Left lung (tissue), 10 donors: ENCODE data around the gene RNF13. TPM values are rescaled to one million over a fixed set of nuclear protein-coding genes. Genes with fewer than 3 reads are reported as not detected.

Experiments used
- ATAC-seq: fragments of 200-7000 bp; cut with Tn5 transposase; one replicate; pipeline ENCODE4 v1.9.1; 2020; ENCODE audit warnings: moderate library complexity
- DNase-seq, 4 donors: peaks; one replicate each; pipeline ENCODE4 v3.0.0-alpha.2; 2013 to 2020
- H3K27ac ChIP-seq, 2 donors: fragments of 200-600 bp; sonication (generic) in 1 of 2; one replicate each; pipeline versions ENCODE4 v1.5.0 to v1.8.0; 2020 to 2021
- H3K27me3 ChIP-seq, 2 donors: fragments of 200-600 bp; sonication (generic) in 1 of 2; one replicate each; pipeline versions ENCODE4 v1.5.0 to v1.8.0; 2020 to 2021
- H3K36me3 ChIP-seq, 2 donors: fragments of 200-600 bp; sonication (generic) in 1 of 2; one replicate each; pipeline versions ENCODE4 v1.5.0 to v1.8.0; 2020 to 2021
- H3K4me1 ChIP-seq, 2 donors: fragments of 200-600 bp; one replicate each; pipeline ENCODE4 v1.8.0; 2021
- H3K4me3 ChIP-seq, 2 donors: fragments of 200-600 bp; sonication (generic) in 1 of 2; one replicate each; pipeline versions ENCODE4 v1.5.0 to v1.8.0; 2020 to 2021; ENCODE audit warnings: mild to moderate bottlenecking in 1 of 2
- H3K9me3 ChIP-seq, 2 donors: fragments of 200-600 bp; sonication (generic) in 1 of 2; one replicate each; pipeline versions ENCODE4 v1.5.0 to v1.8.0; 2020 to 2021
- CTCF ChIP-seq, 2 donors: fragments of 200-600 bp; sonication (generic) in 1 of 2; IDR thresholded peaks; one replicate each; pipeline versions ENCODE4 v1.5.0 to v1.8.0; 2021; ENCODE audit warnings: antibody characterized with exemption in 2 of 2
- intact Hi-C, 2 donors: fragments of 100-400 bp; cut with DNase I; formaldehyde crosslinking; loops; one replicate each; pipeline versions ENCODE4 v1.11.2 to v1.14.2; 2022
- polyA plus RNA-seq, 6 donors: library from polyadenylated mRNA; unstranded; fragments of 120-200 nt; gene quantifications; one replicate each; pipeline ENCODE4 v1.2.1, GENCODE V29; 2013; ENCODE audit not compliant: insufficient read length in 6 of 6
- total RNA-seq, 2 donors: library from RNA; stranded (reverse); fragmentation: NEBNext Ultra II Directional; extraction: Animal tissue kit (Norgen Biotek cat#: 25700); gene quantifications; one replicate each; pipeline ENCODE4 v1.2.1, GENCODE V29; 2021
- donor health status: DM: no; HTN: yes; CAD: no.
- donor health status: DM: no; HTN: no; CAD: no.

The RNF13 gene
- total and polyA plus RNA-seq, 8 donors: 64.9 to 126 (median 73.6) TPM

DNA sequence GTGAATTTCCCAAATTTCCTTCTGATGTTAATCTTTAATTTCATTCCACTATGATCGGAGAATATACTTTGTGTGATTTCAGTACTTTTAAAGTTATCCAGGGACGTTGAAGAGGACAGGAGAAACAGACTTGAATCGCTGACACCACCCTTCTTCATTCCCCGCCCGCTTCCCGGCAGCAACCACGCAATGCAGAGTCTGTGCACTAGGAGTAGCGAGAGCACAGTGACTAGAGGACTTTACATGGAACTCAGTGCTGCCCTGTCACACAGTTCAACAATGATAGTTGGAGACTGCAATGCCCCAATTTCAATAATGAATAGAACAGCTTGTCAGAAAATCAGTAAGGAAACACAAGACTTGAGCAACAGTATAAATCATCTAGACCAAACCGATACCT, 73.9 kb downstream of the RNF13 start:
- no peaks in the 10 kb centered on the region for H3K9me3 ChIP-seq
- H3K4me1 ChIP-seq: no peaks in the 10 kb centered on the region
- ATAC-seq (no peak), DNase-seq (peak in 1 of 4 donors; percentile 32)
- TF ChIP-seq CTCF (IDR thresholded peaks at IDR 0.05): no peak
- H3K4me3 ChIP-seq: no peak overlapping the region
- H3K27me3 ChIP-seq: no peaks in the 10 kb centered on the region
- peaks cover 0 to 16% of the 10 kb centered on the region in 2 donors for H3K36me3 ChIP-seq
- H3K27ac ChIP-seq: no peak overlapping the region
- intact Hi-C loops: no loop called here

DNA sequence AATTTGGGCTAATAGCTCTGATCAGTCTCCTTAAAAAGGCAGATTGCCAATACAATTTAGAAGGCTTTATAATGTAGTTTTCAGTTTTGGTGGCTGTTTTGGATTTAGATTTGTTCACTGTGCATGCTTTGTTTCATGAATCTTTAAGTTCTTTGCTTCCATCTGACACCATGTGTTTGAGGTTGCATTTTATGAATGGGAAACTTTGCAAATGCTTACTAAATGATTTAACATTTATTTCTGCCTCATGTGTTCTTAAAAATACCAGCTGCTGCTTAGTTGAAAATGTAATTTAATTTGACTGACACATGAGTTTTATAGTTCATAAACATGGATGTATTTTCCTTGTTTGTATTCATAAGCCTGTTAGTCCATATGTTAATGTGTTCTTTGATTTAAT, 78.6 kb downstream of the RNF13 start:
- no peaks in the 10 kb centered on the region for H3K9me3 ChIP-seq
- intact Hi-C loops: no loop called here
- no peak overlapping the region for H3K4me3 ChIP-seq
- no peak for TF ChIP-seq CTCF (IDR thresholded peaks at IDR 0.05)
- ATAC-seq: no peak
- H3K27me3 ChIP-seq: no peaks in the 10 kb centered on the region
- no peaks in the 10 kb centered on the region for H3K4me1 ChIP-seq
- DNase-seq: no peak
- peaks cover 0 to 20% of the 10 kb centered on the region in 2 donors for H3K36me3 ChIP-seq
- no peak overlapping the region for H3K27ac ChIP-seq

GRCh38 chr3:149892371-149892770, 79.4 kb downstream of the RNF13 start:
- peaks cover 0 to 17% of the 10 kb centered on the region in 2 donors for H3K36me3 ChIP-seq
- no peak overlapping the region for H3K4me3 ChIP-seq
- DNase-seq (peak in 1 of 4 donors; percentile 45), ATAC-seq (no peak)
- no peaks in the 10 kb centered on the region for H3K9me3 ChIP-seq
- no peak overlapping the region for H3K27ac ChIP-seq
- no peaks in the 10 kb centered on the region for H3K27me3 ChIP-seq
- intact Hi-C loops: no loop called here
- no peaks in the 10 kb centered on the region for H3K4me1 ChIP-seq
- no peak for TF ChIP-seq CTCF (IDR thresholded peaks at IDR 0.05)

- Histone ChIP-seq H3K27ac (no peak overlapping the region), H3K9me3 (no peaks in the 10 kb centered on the region), H3K4me1 (no peaks in the 10 kb centered on the region), H3K4me3 (no peak overlapping the region), H3K36me3 (peaks cover 0 to 14% of the 10 kb centered on the region in 2 donors), H3K27me3 (no peaks in the 10 kb centered on the region)
- ATAC-seq (no peak), DNase-seq (no peak)
- no peak for TF ChIP-seq CTCF (IDR thresholded peaks at IDR 0.05)
- intact Hi-C loops: no loop called here
These were observed 81.2 kb downstream of the RNF13 start for GRCh38 chr3:149894205-149894604.

GRCh38 chr3:149895339-149895738, 82.3 kb downstream of the RNF13 start:
- intact Hi-C loops: no loop called here
- no peaks in the 10 kb centered on the region for H3K4me1 ChIP-seq
- TF ChIP-seq CTCF (IDR thresholded peaks at IDR 0.05): no peak

More at GRCh38 chr3:149895339-149895738, 82.3 kb downstream of the RNF13 start:
- Histone ChIP-seq H3K4me3 (no peak overlapping the region), H3K36me3 (peaks cover 0 to 10% of the 10 kb centered on the region in 2 donors), H3K27ac (no peak overlapping the region), H3K9me3 (no peaks in the 10 kb centered on the region), H3K27me3 (no peaks in the 10 kb centered on the region)
- ATAC-seq: no peak
- DNase-seq: no peak
